ENCODE results near the gene PEX19. TPM values are rescaled to one million over a fixed set of nuclear protein-coding genes. Genes with fewer than 3 reads are reported as not detected.

PEX19 gene
- total RNA-seq, 1 donor from 2014 or later, result 61.7 TPM

- Mint-ChIP-seq H3K4me3 (ENCODE audit: unreplicated experiment) (no peak overlapping the region), H3K9me3 (ENCODE audit: unreplicated experiment) (no peaks in the 10 kb centered on the region), H3K27me3 (ENCODE audit: unreplicated experiment) (peaks cover 8% of the 10 kb centered on the region), H3K36me3 (ENCODE audit: low read depth, unreplicated experiment) (peaks cover 9% of the 10 kb centered on the region), H3K27ac (ENCODE audit: unreplicated experiment) (no peak overlapping the region), H3K4me1 (ENCODE audit: unreplicated experiment) (peaks cover 27% of the 10 kb centered on the region)
- no peak for DNase-seq (ENCODE audit: low spot score)
- no peak for TF ChIP-seq CTCF (IDR thresholded peaks at IDR 0.05; ENCODE audit: unreplicated experiment)
Observed at GRCh38 chr1:160258177-160258798, 26.6 kb downstream of the PEX19 start.

GRCh38 chr1:160257411-160258015 is 27.4 kb downstream of the PEX19 start:
- peaks cover 9% of the 10 kb centered on the region for H3K36me3 Mint-ChIP-seq (ENCODE audit: low read depth, unreplicated experiment)
- TF ChIP-seq CTCF (IDR thresholded peaks at IDR 0.05; ENCODE audit: unreplicated experiment), result no peak
- peaks cover 5% of the 10 kb centered on the region for H3K27me3 Mint-ChIP-seq (ENCODE audit: unreplicated experiment)
- H3K9me3 Mint-ChIP-seq (ENCODE audit: unreplicated experiment), result no peaks in the 10 kb centered on the region
- peaks cover 27% of the 10 kb centered on the region for H3K4me1 Mint-ChIP-seq (ENCODE audit: unreplicated experiment)
- DNase-seq (ENCODE audit: low spot score), result no peak
- H3K27ac Mint-ChIP-seq (ENCODE audit: unreplicated experiment), result no peak overlapping the region
- H3K4me3 Mint-ChIP-seq (ENCODE audit: unreplicated experiment), result no peak overlapping the region

DNA sequence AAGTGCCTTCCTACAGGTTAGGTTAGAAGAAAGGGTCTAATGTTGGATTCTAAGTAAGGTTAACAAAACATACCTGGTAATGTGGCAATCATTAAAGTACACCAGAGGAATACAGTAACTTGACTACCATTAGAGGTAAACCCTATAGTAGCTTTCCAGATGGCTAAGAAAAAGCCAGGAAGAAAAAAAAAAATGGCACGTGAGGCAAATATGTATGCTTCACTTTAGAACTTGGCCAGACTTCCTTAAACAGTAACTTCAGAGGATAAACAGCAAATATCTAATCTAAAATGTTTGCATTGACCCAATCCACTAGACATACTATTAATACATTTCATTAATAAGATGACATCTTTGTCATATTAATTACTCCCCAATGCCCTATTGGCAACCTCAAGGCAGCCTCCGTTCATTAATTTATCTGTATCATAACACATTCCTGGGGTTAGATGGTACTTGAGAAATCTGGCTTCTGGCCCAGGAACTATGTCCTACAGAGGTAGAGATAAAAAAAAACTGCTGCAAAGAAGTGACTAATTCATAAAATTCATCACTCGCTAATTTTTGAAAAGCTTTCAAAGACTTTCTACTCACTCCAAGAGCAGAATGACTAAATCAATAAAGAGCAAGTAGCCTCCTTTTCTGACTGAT is 28.4 kb downstream of the PEX19 start:
- H3K4me3 Mint-ChIP-seq (ENCODE audit: unreplicated experiment), result no peak overlapping the region
- H3K9me3 Mint-ChIP-seq (ENCODE audit: unreplicated experiment), result no peaks in the 10 kb centered on the region
- peaks cover 1% of the 10 kb centered on the region for H3K27me3 Mint-ChIP-seq (ENCODE audit: unreplicated experiment)
- H3K36me3 Mint-ChIP-seq (ENCODE audit: low read depth, unreplicated experiment), result peaks cover 5% of the 10 kb centered on the region
- no peak overlapping the region for H3K27ac Mint-ChIP-seq (ENCODE audit: unreplicated experiment)
- DNase-seq (ENCODE audit: low spot score), result no peak
- no peak for TF ChIP-seq CTCF (IDR thresholded peaks at IDR 0.05; ENCODE audit: unreplicated experiment)
- peaks cover 21% of the 10 kb centered on the region for H3K4me1 Mint-ChIP-seq (ENCODE audit: unreplicated experiment)

- TF ChIP-seq CTCF (IDR thresholded peaks at IDR 0.05; ENCODE audit: unreplicated experiment), result no peak
- peaks cover 16% of the 10 kb centered on the region for H3K4me1 Mint-ChIP-seq (ENCODE audit: unreplicated experiment)
- H3K36me3 Mint-ChIP-seq (ENCODE audit: low read depth, unreplicated experiment), result peaks cover 3% of the 10 kb centered on the region
- H3K27ac Mint-ChIP-seq (ENCODE audit: unreplicated experiment), result no peak overlapping the region
- H3K27me3 Mint-ChIP-seq (ENCODE audit: unreplicated experiment), result no peaks in the 10 kb centered on the region
- H3K4me3 Mint-ChIP-seq (ENCODE audit: unreplicated experiment), result no peak overlapping the region
- DNase-seq (ENCODE audit: low spot score), result no peak
- H3K9me3 Mint-ChIP-seq (ENCODE audit: unreplicated experiment), result no peaks in the 10 kb centered on the region
Observed at GRCh38 chr1:160255781-160256300, 29.1 kb downstream of the PEX19 start.

Data from endothelial cell (in vitro differentiated cells).